GM21515 (cell line): ENCODE measurements around the gene KIF21A.

Source experiments
- ATAC-seq: cut with Tn5 transposase; IDR thresholded peaks from one replicate; pipeline ENCODE4 v1.9.1; 2021; ENCODE audit not compliant: unreplicated experiment

Gene KIF21A

GRCh38 chr12:39431797-39432196 is 11.1 kb downstream of the KIF21A start:
- no peak for ATAC-seq

- no peak for ATAC-seq
These were observed 11.7 kb downstream of the KIF21A start for GRCh38 chr12:39431002-39431796.

GRCh38 chr12:39429809-39430208 is 13.1 kb downstream of the KIF21A start:
- ATAC-seq: no peak

GRCh38 chr12:39427360-39427808 is 15.5 kb downstream of the KIF21A start:
- ATAC-seq: no peak

- ATAC-seq: no peak
These were observed 16.2 kb downstream of the KIF21A start for GRCh38 chr12:39426636-39427240.

GRCh38 chr12:39420043-39420442 is 22.9 kb downstream of the KIF21A start:
- ATAC-seq: no peak

GRCh38 chr12:39419471-39419870 is 23.4 kb downstream of the KIF21A start:
- no peak for ATAC-seq

GRCh38 chr12:39417916-39418315 is 25.0 kb downstream of the KIF21A start:
- no peak for ATAC-seq

- no peak for ATAC-seq
These were observed 28.8 kb downstream of the KIF21A start for GRCh38 chr12:39413836-39414771.

- no peak for ATAC-seq
These were observed 30.7 kb downstream of the KIF21A start for GRCh38 chr12:39412210-39412609.

- ATAC-seq: no peak
These were observed 36.7 kb downstream of the KIF21A start for GRCh38 chr12:39406262-39406661.

- ATAC-seq: no peak
These were observed 37.3 kb downstream of the KIF21A start for GRCh38 chr12:39405580-39405979.

GRCh38 chr12:39404000-39404399 is 38.9 kb downstream of the KIF21A start:
- ATAC-seq: no peak

- ATAC-seq: no peak
These were observed 39.5 kb downstream of the KIF21A start for GRCh38 chr12:39403376-39403775.

- no peak for ATAC-seq
These were observed 40.0 kb downstream of the KIF21A start for GRCh38 chr12:39402922-39403321.

GRCh38 chr12:39401459-39401858 is 41.5 kb downstream of the KIF21A start:
- no peak for ATAC-seq

- no peak for ATAC-seq
These were observed 47.1 kb downstream of the KIF21A start for GRCh38 chr12:39395866-39396265.

- no peak for ATAC-seq
These were observed 49.0 kb downstream of the KIF21A start for GRCh38 chr12:39393890-39394289.

GRCh38 chr12:39393179-39393578 is 49.7 kb downstream of the KIF21A start:
- ATAC-seq: no peak

GRCh38 chr12:39392154-39392925 is 50.6 kb downstream of the KIF21A start:
- no peak for ATAC-seq

GRCh38 chr12:39390752-39391151 is 52.2 kb downstream of the KIF21A start:
- ATAC-seq: no peak
